ENCODE measurements around the gene TRA2A.

GRCh38 chr7:23467806-23468525, 63.8 kb downstream of the TRA2A start:
- no peak for TF ChIP-seq CTCF (IDR thresholded peaks at IDR 0.05; ENCODE audit: insufficient read depth, low read length, poor library complexity, severe bottlenecking)
- no peak for TF ChIP-seq EZH2phosphoT487 (conservative IDR thresholded peaks at IDR 0.05; ENCODE audit: low read length)

All from SU-DHL-6 (cell line).